GM12801 (cell line): Measurements from ENCODE around the gene CREBBP.

ENCODE experiments used
- TF ChIP-seq, protein P1 (sequence below): IDR thresholded peaks from one replicate; pipeline ENCODE4 v1.5.1; 2011; ENCODE audit warnings: control low read depth; ENCODE audit not compliant: insufficient read length; ENCODE audit errors: extremely low read depth

The CREBBP gene

DNA sequence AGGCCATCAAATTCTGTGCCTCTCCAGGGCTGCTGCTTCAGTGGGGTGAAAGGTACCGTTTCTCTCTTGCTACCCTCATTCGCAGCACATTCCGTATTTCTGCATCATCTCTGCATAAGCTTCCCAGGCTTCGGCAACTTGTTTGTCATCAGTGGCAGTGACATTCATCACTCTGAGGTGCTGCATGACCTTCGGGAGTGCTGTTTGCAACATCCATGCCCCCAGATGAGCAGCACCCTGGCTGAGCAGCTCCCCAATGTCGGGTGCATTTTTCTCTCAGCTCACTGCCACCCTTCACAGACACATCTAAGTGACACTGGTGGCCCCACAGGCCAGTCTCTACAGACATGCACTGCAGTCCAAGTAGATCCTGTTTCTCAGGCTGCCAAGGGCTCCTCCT lies 3.8 kb downstream of the CREBBP start:
- TF ChIP-seq, protein P1, sequence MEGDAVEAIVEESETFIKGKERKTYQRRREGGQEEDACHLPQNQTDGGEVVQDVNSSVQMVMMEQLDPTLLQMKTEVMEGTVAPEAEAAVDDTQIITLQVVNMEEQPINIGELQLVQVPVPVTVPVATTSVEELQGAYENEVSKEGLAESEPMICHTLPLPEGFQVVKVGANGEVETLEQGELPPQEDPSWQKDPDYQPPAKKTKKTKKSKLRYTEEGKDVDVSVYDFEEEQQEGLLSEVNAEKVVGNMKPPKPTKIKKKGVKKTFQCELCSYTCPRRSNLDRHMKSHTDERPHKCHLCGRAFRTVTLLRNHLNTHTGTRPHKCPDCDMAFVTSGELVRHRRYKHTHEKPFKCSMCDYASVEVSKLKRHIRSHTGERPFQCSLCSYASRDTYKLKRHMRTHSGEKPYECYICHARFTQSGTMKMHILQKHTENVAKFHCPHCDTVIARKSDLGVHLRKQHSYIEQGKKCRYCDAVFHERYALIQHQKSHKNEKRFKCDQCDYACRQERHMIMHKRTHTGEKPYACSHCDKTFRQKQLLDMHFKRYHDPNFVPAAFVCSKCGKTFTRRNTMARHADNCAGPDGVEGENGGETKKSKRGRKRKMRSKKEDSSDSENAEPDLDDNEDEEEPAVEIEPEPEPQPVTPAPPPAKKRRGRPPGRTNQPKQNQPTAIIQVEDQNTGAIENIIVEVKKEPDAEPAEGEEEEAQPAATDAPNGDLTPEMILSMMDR, result no peak

DNA sequence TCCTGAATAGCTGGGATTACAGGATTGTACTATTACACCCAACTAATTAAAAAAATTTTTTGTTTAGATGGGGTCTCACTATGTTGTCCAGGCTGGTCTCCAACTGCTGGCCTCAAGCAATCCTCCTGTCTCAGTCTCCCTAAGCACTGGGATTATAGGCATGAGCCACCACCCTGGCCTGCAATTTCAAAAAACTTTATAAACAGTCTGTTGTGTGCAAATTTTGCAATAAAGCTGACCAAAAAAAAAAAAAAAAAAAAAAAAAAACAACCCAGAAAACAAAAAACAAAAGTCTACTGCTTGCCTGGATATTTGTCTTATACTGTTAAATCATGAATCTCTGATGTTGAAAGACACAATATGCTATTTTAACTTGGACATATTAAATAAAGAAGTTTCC lies 4.4 kb downstream of the CREBBP start:
- TF ChIP-seq, protein P1, result no peak

DNA sequence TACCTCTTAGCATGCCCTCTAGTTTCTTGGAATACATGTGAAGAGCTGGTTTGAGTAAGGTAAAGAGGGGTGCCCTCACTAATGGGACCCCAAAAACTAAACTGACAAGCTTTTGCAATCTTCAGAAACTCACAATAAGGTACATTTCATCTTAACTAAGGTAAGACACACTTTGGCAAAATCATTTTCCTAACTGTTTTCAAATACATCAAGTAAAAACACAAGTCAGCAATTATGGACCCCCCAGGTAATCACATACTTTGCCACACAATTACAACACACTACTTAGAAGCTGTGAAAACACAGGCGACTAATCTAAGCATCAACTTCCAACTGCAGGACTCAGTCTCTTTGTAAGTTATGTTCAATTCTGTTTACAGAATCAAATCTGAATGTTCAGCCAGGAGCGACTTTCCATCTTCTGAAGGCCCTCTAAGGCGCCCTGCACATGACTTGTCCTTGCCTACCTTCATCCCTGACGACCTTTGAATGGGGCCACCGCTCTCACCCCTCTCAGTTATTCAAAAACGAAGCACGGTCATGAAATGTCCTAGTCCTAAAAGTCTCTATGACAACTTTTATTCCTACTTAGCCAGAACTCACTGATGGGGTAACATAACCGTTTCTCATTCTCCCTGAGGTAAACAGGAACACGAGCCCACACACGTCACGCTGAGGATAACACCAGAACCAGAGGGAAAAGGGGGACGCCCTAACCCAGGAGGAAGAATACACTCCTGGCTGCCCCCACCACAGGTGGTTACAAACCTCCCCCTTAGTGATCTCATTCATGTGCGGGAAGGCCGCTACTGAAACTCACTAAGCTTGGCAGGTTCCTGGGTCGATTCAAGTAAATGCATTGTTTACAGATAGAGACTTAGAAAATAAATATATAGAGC lies 5.5 kb downstream of the CREBBP start:
- TF ChIP-seq, protein P1, result no peak

DNA sequence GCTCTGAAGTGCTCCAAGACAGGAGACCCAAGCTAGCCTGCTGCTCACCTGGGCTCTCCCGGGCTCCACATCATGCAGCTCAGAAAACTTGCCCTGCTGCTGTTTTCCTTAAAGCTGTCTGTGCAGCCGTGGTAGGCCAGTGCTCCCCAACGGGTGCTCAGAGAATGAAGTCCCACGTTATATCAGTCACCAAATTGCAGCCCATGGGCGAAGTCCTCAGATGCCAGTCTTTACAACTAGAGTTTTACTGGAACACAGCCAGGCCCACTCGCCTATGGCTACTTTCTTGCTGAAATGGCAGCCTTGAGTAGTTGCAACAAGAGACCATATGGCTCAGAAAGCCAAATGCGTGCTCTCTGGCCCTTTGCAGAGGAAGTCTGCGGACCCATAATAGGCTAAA lies 6.3 kb downstream of the CREBBP start:
- TF ChIP-seq, protein P1, result no peak

DNA sequence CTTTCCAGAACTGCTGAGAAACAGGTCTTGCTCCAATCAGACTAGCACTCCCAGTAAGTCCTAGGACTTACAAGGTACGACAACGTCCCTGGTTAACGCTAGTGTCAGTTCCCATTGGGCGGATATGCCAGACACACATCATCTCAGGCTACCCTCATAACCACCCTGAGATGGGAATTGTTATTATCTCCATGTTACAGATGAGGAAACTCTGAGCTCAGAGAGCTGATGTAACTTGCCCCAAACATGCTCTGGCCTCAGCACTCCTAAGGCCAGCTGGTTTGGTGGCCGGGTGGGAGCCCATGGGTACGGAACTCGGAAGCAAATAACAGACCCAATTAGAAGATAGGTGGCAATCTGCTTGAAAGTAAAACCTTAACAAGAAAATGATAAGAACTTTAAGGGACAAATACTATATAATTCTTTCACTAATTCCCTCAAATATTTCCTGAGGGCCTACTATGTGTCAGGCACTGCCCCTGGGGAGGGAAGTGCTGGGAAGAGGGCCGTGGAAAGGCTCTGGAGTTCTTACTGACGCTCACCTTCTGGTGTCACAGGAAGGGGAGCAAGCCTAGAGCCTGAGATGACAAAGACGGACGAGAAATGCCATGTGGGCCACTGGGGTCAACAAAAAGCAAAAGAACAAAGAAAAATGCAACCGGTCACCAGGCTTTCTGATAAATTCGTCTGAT lies 6.9 kb downstream of the CREBBP start:
- TF ChIP-seq, protein P1, result no peak

DNA sequence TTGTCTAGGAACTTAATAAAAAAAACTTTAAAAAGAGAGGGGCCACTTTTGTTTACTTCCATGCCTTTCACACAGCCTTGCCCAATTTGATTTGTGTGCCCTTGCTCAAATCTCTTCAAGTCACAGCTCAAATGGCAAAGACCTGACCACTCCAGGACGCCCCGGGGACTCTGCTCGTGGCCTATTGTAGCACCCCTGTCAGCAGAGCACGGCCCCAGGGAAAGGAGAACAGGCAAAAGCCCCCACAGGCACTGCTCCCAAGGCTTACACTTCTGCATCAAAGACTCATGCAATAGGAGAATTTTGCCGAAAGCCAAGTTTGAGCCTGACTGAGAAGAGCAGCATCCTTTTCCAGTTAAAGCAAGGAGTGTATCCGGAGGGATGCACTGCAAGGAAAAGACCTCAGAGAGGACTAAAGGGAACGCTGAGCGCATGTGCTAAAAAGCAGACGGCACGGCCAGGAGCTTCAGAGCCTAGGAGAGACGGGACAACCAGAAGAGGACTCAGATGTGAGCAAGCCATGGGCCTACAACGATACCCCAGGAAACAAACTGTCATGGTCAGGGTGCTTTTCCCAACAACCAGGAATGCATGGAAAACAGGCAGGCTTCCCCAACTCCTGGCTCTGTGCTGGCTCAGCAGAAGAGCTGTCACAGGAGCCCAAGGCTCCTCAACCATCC lies 8.2 kb downstream of the CREBBP start:
- TF ChIP-seq, protein P1, result no peak

DNA sequence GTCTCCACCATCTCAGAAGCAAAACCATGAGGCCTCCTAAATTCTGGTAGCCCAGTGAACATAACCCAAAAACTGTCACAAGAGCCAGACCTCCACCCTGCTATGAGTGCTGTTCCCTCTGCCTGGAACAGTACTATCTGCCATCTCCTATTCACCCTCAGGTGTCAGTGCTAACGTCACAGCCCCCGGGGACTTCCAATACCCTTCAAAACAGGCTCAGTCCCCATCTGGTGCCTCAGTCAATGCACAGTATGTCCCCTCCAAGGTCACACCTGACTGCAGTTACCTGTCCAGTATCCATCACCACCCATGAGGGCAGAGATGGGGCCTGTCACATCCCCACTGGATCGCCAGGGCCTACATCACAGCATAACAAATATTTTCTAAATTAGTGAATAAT lies 11.5 kb downstream of the CREBBP start:
- TF ChIP-seq, protein P1, result no peak
